ENCODE measurements around the gene FDCSP. TPM values are rescaled to one million over a fixed set of nuclear protein-coding genes. Genes with fewer than 3 reads are reported as not detected.

FDCSP gene
- total and polyA plus RNA-seq, 10 of the 15 experiments (the other 5 are each of a cell fraction or from before 2014, with no cell fraction given), result not detected

DNA sequence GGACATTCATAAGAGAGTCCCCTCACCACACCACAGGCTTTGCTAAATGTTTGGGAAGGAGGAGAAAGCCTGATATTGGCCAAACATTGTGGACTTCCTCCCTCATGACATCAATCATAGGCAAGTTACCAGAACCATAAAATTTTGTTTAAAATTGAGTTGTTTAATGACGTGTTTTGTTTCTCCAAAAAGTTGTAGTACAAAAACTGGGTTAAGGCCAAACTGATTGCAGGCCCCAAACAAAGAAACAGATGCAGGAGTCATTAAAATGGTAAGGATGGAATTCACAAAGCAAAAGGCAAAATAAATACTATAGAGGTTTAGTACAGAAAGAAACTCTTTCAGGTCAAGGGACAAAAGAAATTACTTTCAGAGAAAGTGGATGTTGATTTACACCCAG, 34.3 kb upstream of the FDCSP start:
- intact Hi-C loops (cut with micrococcal nuclease; ENCODE audit: unreplicated experiment) (no loop called here), in situ Hi-C loops (cut with MboI) (no loop called here)
- H3K9me3 ChIP-seq (replicated peaks; ENCODE audit: control insufficient read depth, insufficient read depth, low read length), result no peaks in the 10 kb centered on the region
- no peaks in the 10 kb centered on the region for H3K36me3 ChIP-seq (ENCODE audit: control insufficient read depth in 2 of 2, insufficient read depth in 2 of 2, low read length in 1 of 2)
- POLR2A ChIA-PET, result no interaction called here
- no peaks in the 10 kb centered on the region for H3K79me2 ChIP-seq (ENCODE audit: control insufficient read depth, insufficient read depth, low read length)
- FAIRE-seq (no peak), ATAC-seq (no peak), DNase-seq (ENCODE audit: low read depth, low spot score) (no peak)
- RAD21 ChIA-PET (ENCODE audit: unreplicated experiment), result no interaction called here
- no peaks in the 10 kb centered on the region for H3K27me3 ChIP-seq (replicated peaks in 1 of 2; ENCODE audit: control insufficient read depth in 2 of 2, insufficient read depth in 2 of 2, low read length in 1 of 2)
- SMC1A ChIA-PET (ENCODE audit: uncharacterized antibody, unreplicated experiment), result no interaction called here
- H3K4me1 ChIP-seq (ENCODE audit: control insufficient read depth, insufficient read depth, low read length), result no peaks in the 10 kb centered on the region
- no peak overlapping the region for H3K27ac ChIP-seq (ENCODE audit: control insufficient read depth, insufficient read depth)
- no peak overlapping the region for H2AFZ ChIP-seq (ENCODE audit: control insufficient read depth, low read depth, low read length)
- no peak overlapping the region for H3K4me2 ChIP-seq (ENCODE audit: control insufficient read depth, insufficient read depth)
- WGBS (ENCODE audit: insufficient coverage, insufficient replicate concordance, low lambda C conversion rate, missing lambda C conversion rate), result 0% methylated on average over 1 of the region's 1 CpG
- no TSS peak for BruUV-seq (replicated peaks)
- H3K4me3 ChIP-seq, result no peak overlapping the region
- H3K9ac ChIP-seq (ENCODE audit: control insufficient read depth, insufficient read depth, low read length), result no peak overlapping the region
- CTCF ChIA-PET, result interaction anchor here (1.8 kb wide), 1 partner anchor 8 kb away, joined by 9 read pairs; no protein-coding TSS in a partner anchor
- no peaks in the 10 kb centered on the region for H4K20me1 ChIP-seq (ENCODE audit: control insufficient read depth, insufficient read depth)
- TF ChIP-seq, protein P1, sequence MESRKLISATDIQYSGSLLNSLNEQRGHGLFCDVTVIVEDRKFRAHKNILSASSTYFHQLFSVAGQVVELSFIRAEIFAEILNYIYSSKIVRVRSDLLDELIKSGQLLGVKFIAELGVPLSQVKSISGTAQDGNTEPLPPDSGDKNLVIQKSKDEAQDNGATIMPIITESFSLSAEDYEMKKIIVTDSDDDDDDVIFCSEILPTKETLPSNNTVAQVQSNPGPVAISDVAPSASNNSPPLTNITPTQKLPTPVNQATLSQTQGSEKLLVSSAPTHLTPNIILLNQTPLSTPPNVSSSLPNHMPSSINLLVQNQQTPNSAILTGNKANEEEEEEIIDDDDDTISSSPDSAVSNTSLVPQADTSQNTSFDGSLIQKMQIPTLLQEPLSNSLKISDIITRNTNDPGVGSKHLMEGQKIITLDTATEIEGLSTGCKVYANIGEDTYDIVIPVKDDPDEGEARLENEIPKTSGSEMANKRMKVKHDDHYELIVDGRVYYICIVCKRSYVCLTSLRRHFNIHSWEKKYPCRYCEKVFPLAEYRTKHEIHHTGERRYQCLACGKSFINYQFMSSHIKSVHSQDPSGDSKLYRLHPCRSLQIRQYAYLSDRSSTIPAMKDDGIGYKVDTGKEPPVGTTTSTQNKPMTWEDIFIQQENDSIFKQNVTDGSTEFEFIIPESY (IDR thresholded peaks at IDR 0.05), result no peak
- TF ChIP-seq, protein P2, sequence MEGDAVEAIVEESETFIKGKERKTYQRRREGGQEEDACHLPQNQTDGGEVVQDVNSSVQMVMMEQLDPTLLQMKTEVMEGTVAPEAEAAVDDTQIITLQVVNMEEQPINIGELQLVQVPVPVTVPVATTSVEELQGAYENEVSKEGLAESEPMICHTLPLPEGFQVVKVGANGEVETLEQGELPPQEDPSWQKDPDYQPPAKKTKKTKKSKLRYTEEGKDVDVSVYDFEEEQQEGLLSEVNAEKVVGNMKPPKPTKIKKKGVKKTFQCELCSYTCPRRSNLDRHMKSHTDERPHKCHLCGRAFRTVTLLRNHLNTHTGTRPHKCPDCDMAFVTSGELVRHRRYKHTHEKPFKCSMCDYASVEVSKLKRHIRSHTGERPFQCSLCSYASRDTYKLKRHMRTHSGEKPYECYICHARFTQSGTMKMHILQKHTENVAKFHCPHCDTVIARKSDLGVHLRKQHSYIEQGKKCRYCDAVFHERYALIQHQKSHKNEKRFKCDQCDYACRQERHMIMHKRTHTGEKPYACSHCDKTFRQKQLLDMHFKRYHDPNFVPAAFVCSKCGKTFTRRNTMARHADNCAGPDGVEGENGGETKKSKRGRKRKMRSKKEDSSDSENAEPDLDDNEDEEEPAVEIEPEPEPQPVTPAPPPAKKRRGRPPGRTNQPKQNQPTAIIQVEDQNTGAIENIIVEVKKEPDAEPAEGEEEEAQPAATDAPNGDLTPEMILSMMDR (IDR thresholded peaks at IDR 0.05 in 2 of 3, conservative IDR thresholded peaks at IDR 0.05 in 1 of 3; ENCODE audit: control insufficient read depth in 2 of 3, extremely low read depth in 1 of 3, insufficient read depth in 1 of 3, low read depth in 3 of 3, low read length in 3 of 3), result no peak
- TF ChIP-seq POLR2A (IDR thresholded peaks at IDR 0.05; ENCODE audit: low read depth, low read length) (no peak), FOS (IDR thresholded peaks at IDR 0.05; ENCODE audit: borderline replicate concordance, extremely low read depth, insufficient read length) (no peak), ZNF274 (IDR thresholded peaks at IDR 0.05; ENCODE audit: insufficient read depth, insufficient read length) (no peak), ZNF622 (IDR thresholded peaks at IDR 0.05) (no peak), NFYB (IDR thresholded peaks at IDR 0.05; ENCODE audit: insufficient read depth, low read depth, low read length) (no peak), ZNF207 (IDR thresholded peaks at IDR 0.05; ENCODE audit: borderline replicate concordance) (no peak), NFXL1 (IDR thresholded peaks at IDR 0.05; ENCODE audit: borderline replicate concordance) (no peak), JUNB (IDR thresholded peaks at IDR 0.05) (no peak), CEBPB (IDR thresholded peaks at IDR 0.05; ENCODE audit: borderline replicate concordance in 1 of 2, low read depth in 2 of 2, low read length in 2 of 2) (no peak), CHD1 (IDR thresholded peaks at IDR 0.05; ENCODE audit: low read depth, low read length) (no peak), POLR2AphosphoS2 (IDR thresholded peaks at IDR 0.05; ENCODE audit: low read depth, low read length) (no peak)
- TF ChIP-seq, protein P3, sequence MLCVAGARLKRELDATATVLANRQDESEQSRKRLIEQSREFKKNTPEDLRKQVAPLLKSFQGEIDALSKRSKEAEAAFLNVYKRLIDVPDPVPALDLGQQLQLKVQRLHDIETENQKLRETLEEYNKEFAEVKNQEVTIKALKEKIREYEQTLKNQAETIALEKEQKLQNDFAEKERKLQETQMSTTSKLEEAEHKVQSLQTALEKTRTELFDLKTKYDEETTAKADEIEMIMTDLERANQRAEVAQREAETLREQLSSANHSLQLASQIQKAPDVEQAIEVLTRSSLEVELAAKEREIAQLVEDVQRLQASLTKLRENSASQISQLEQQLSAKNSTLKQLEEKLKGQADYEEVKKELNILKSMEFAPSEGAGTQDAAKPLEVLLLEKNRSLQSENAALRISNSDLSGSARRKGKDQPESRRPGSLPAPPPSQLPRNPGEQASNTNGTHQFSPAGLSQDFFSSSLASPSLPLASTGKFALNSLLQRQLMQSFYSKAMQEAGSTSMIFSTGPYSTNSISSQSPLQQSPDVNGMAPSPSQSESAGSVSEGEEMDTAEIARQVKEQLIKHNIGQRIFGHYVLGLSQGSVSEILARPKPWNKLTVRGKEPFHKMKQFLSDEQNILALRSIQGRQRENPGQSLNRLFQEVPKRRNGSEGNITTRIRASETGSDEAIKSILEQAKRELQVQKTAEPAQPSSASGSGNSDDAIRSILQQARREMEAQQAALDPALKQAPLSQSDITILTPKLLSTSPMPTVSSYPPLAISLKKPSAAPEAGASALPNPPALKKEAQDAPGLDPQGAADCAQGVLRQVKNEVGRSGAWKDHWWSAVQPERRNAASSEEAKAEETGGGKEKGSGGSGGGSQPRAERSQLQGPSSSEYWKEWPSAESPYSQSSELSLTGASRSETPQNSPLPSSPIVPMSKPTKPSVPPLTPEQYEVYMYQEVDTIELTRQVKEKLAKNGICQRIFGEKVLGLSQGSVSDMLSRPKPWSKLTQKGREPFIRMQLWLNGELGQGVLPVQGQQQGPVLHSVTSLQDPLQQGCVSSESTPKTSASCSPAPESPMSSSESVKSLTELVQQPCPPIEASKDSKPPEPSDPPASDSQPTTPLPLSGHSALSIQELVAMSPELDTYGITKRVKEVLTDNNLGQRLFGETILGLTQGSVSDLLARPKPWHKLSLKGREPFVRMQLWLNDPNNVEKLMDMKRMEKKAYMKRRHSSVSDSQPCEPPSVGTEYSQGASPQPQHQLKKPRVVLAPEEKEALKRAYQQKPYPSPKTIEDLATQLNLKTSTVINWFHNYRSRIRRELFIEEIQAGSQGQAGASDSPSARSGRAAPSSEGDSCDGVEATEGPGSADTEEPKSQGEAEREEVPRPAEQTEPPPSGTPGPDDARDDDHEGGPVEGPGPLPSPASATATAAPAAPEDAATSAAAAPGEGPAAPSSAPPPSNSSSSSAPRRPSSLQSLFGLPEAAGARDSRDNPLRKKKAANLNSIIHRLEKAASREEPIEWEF (IDR thresholded peaks at IDR 0.05; ENCODE audit: insufficient replicate concordance, low read depth, low read length), result no peak
